ENCODE data around the gene RXRA. TPM values are rescaled to one million over a fixed set of nuclear protein-coding genes. Genes with fewer than 3 reads are reported as not detected.
A peak's percentile ranks its signal among the peaks of the same experiment; 100 is the strongest.

RXRA gene
- total RNA-seq, 1 donor = 26.4 TPM

GRCh38 chr9:134384811-134385479 lies 58.7 kb downstream of the RXRA start:
- peaks cover 100% of the 10 kb centered on the region for H3K79me2 ChIP-seq (ENCODE audit: insufficient read depth, low read length)
- H3K27me3 ChIP-seq (ENCODE audit: insufficient read depth, low read length) = no peaks in the 10 kb centered on the region
- TF ChIP-seq CTCF (IDR thresholded peaks at IDR 0.05; ENCODE audit: extremely low read depth, low read depth, low read length) = no peak
- no peak overlapping the region for H2AFZ ChIP-seq (ENCODE audit: low read length)
- H3K27ac ChIP-seq (ENCODE audit: low read depth, low read length) = no peak overlapping the region
- H3K4me2 ChIP-seq (ENCODE audit: insufficient read depth, low read length) = no peak overlapping the region
- no peaks in the 10 kb centered on the region for H3K36me3 ChIP-seq (ENCODE audit: insufficient read depth, low read length)
- H4K20me1 ChIP-seq (ENCODE audit: insufficient read depth, low read length) = peaks cover 95% of the 10 kb centered on the region
- H3K4me1 ChIP-seq (ENCODE audit: insufficient read depth, low read length) = peaks cover 29% of the 10 kb centered on the region
- no peaks in the 10 kb centered on the region for H3K9me3 ChIP-seq (ENCODE audit: low read depth, low read length)
- peak; percentile 97 for DNase-seq (ENCODE audit: insufficient read length, low spot score, missing footprints)
- no peak overlapping the region for H3K4me3 ChIP-seq (ENCODE audit: insufficient read depth, low read length)

GRCh38 chr9:134385915-134386314 lies 59.7 kb downstream of the RXRA start:
- no peak for TF ChIP-seq CTCF (IDR thresholded peaks at IDR 0.05; ENCODE audit: extremely low read depth, low read depth, low read length)
- Histone ChIP-seq H2AFZ (ENCODE audit: low read length) (no peak overlapping the region), H3K4me1 (ENCODE audit: insufficient read depth, low read length) (peaks cover 21% of the 10 kb centered on the region), H3K36me3 (ENCODE audit: insufficient read depth, low read length) (no peaks in the 10 kb centered on the region), H3K4me3 (ENCODE audit: insufficient read depth, low read length) (no peak overlapping the region), H3K27me3 (ENCODE audit: insufficient read depth, low read length) (no peaks in the 10 kb centered on the region), H3K4me2 (ENCODE audit: insufficient read depth, low read length) (no peak overlapping the region), H3K9me3 (ENCODE audit: low read depth, low read length) (no peaks in the 10 kb centered on the region), H3K79me2 (ENCODE audit: insufficient read depth, low read length) (peaks cover 100% of the 10 kb centered on the region), H4K20me1 (ENCODE audit: insufficient read depth, low read length) (peaks cover 98% of the 10 kb centered on the region), H3K27ac (ENCODE audit: low read depth, low read length) (no peak overlapping the region)
- DNase-seq (ENCODE audit: insufficient read length, low spot score, missing footprints) = no peak

GRCh38 chr9:134386951-134387831 lies 60.9 kb downstream of the RXRA start:
- Histone ChIP-seq H3K79me2 (ENCODE audit: insufficient read depth, low read length) (peaks cover 99% of the 10 kb centered on the region), H2AFZ (ENCODE audit: low read length) (no peak overlapping the region)
- no peak for DNase-seq (ENCODE audit: insufficient read length, low spot score, missing footprints)

More at GRCh38 chr9:134386951-134387831, 60.9 kb downstream of the RXRA start:
- Histone ChIP-seq H4K20me1 (ENCODE audit: insufficient read depth, low read length) (peaks cover 96% of the 10 kb centered on the region), H3K4me3 (ENCODE audit: insufficient read depth, low read length) (no peak overlapping the region), H3K9me3 (ENCODE audit: low read depth, low read length) (no peaks in the 10 kb centered on the region), H3K4me2 (ENCODE audit: insufficient read depth, low read length) (no peak overlapping the region), H3K36me3 (ENCODE audit: insufficient read depth, low read length) (no peaks in the 10 kb centered on the region), H3K27ac (ENCODE audit: low read depth, low read length) (no peak overlapping the region), H3K4me1 (ENCODE audit: insufficient read depth, low read length) (peaks cover 21% of the 10 kb centered on the region), H3K27me3 (ENCODE audit: insufficient read depth, low read length) (no peaks in the 10 kb centered on the region)
- TF ChIP-seq CTCF (IDR thresholded peaks at IDR 0.05; ENCODE audit: extremely low read depth, low read depth, low read length) = no peak
